Heart left ventricle (tissue), 13 donors: ENCODE measurements around the gene SLC2A4RG.

Experiments used
- CTCF ChIP-seq, 12 donors: fragments of 200-600 bp; sonication (generic) in 4 of 12; IDR thresholded peaks; one replicate each; pipeline versions ENCODE4 v1.5.0 to v1.8.0; 2018 to 2022; ENCODE audit warnings: antibody characterized with exemption in 12 of 12, mild to moderate bottlenecking in 5 of 12
- POLR2A ChIP-seq, 2 donors: fragments of 450-650 bp; IDR thresholded peaks; one replicate each; pipeline ENCODE4 v1.6.1; 2017; ENCODE audit warnings: antibody characterized with exemption in 2 of 2, mild to moderate bottlenecking in 2 of 2, moderate library complexity in 2 of 2
- donor health status: ischemic (EF 13 %, LVEDD 7.1; RV severe dilation, severe dysfunction).
- donor health status: DM: no; HTN: yes; CAD: no.
- donor health status: DM: no; HTN: no; CAD: no.
- donor health status: ischemic (EF 25% LVEDD 6.9; RV normal size, moderate dysfunction).
- donor health status: ischemic (EF 25% LVEDD 5.7; RV mildly dilated, moderate dysfunction).
- donor health status: ischemic (EF 35%, LVEDD 5.7; RV mildly dilated, moderate dysfunction).
- donor health status: nonischemic (EF 11% LVEDD 7.7; RV severe dilation, severe dysfunction).
- donor health status: DM: yes; HTN: yes; CAD: no.
- donor health status: PGD.
- donor health status: ischemic (EF 29% LVEDD 5.4; RV normal size, mild dysfunction).
- donor health status: nonischemic (EF 23%, LVEDD 6.1; RV moderate dilation, normal function).

- TF ChIP-seq CTCF (IDR thresholded peaks at IDR 0.05) = no peak
- TF ChIP-seq POLR2A (IDR thresholded peaks at IDR 0.05) = no peak
Measured at GRCh38 chr20:63743210-63743970, 3.8 kb downstream of the SLC2A4RG start.
